ENCODE data around the gene JDP2.

JDP2 gene

GRCh38 chr14:75491376-75491978 is 63.7 kb downstream of the JDP2 start:
- no peak for DNase-seq (ENCODE audit: low read depth)
- no peak for TF ChIP-seq CTCF (conservative IDR thresholded peaks at IDR 0.05; ENCODE audit: low read length)
- H3K4me3 ChIP-seq (ENCODE audit: low read length): no peak overlapping the region

GRCh38 chr14:75492832-75493591 is 65.2 kb downstream of the JDP2 start:
- TF ChIP-seq CTCF (conservative IDR thresholded peaks at IDR 0.05; ENCODE audit: low read length): no peak
- DNase-seq (ENCODE audit: low read depth): no peak
- H3K4me3 ChIP-seq (ENCODE audit: low read length): no peak overlapping the region

GRCh38 chr14:75493592-75494087 is 65.8 kb downstream of the JDP2 start:
- no peak overlapping the region for H3K4me3 ChIP-seq (ENCODE audit: low read length)
- DNase-seq (ENCODE audit: low read depth): no peak
- no peak for TF ChIP-seq CTCF (conservative IDR thresholded peaks at IDR 0.05; ENCODE audit: low read length)

- TF ChIP-seq CTCF (conservative IDR thresholded peaks at IDR 0.05; ENCODE audit: low read length): no peak
- no peak for DNase-seq (ENCODE audit: low read depth)
These were observed 67.1 kb downstream of the JDP2 start for GRCh38 chr14:75494896-75495295.

GRCh38 chr14:75495399-75495798 is 67.6 kb downstream of the JDP2 start:
- H3K4me3 ChIP-seq (ENCODE audit: low read length): no peak overlapping the region
- TF ChIP-seq CTCF (conservative IDR thresholded peaks at IDR 0.05; ENCODE audit: low read length): no peak
- DNase-seq (ENCODE audit: low read depth): no peak

More at GRCh38 chr14:75494896-75495295, 67.1 kb downstream of the JDP2 start:
- H3K4me3 ChIP-seq (ENCODE audit: low read length): no peak overlapping the region

GRCh38 chr14:75495882-75496281 is 68.1 kb downstream of the JDP2 start:
- H3K4me3 ChIP-seq (ENCODE audit: low read length): no peak overlapping the region
- DNase-seq (ENCODE audit: low read depth): no peak
- TF ChIP-seq CTCF (conservative IDR thresholded peaks at IDR 0.05; ENCODE audit: low read length): no peak

GRCh38 chr14:75496755-75497154 is 68.9 kb downstream of the JDP2 start:
- no peak for DNase-seq (ENCODE audit: low read depth)
- TF ChIP-seq CTCF (conservative IDR thresholded peaks at IDR 0.05; ENCODE audit: low read length): no peak
- no peak overlapping the region for H3K4me3 ChIP-seq (ENCODE audit: low read length)
